Esophagus squamous epithelium (tissue), 4 donors: ENCODE data around the gene GLYATL3.

Source experiments
- CTCF ChIP-seq, 6 experiments: fragments of 450-650 bp in 4 of 6; fragments of 200-600 bp in 2 of 6; sonication (generic) in 2 of 6; IDR thresholded peaks; one replicate each; pipeline ENCODE4 v1.5.1; 2016 to 2019; ENCODE audit warnings: antibody characterized with exemption in 6 of 6, mild to moderate bottlenecking in 4 of 6, moderate library complexity in 4 of 6
- POLR2A ChIP-seq, 4 donors: fragments of 450-650 bp; IDR thresholded peaks; one replicate each; pipeline ENCODE4 v1.6.1; 2017; ENCODE audit warnings: antibody characterized with exemption in 4 of 4, mild to moderate bottlenecking in 4 of 4, moderate library complexity in 3 of 4

- TF ChIP-seq CTCF (IDR thresholded peaks at IDR 0.05) (no peak), POLR2A (IDR thresholded peaks at IDR 0.05) (no peak)
These were observed 42.0 kb upstream of the GLYATL3 start for GRCh38 chr6:49457771-49458170.
